GM21423 (cell line): Measurements from ENCODE around the gene FIGNL1.

ENCODE experiments used
- ATAC-seq: cut with Tn5 transposase; IDR thresholded peaks from one replicate; pipeline ENCODE4 v1.9.1; 2021; ENCODE audit warnings: mild to moderate bottlenecking, moderate library complexity; ENCODE audit not compliant: unreplicated experiment

The FIGNL1 gene, protein sequence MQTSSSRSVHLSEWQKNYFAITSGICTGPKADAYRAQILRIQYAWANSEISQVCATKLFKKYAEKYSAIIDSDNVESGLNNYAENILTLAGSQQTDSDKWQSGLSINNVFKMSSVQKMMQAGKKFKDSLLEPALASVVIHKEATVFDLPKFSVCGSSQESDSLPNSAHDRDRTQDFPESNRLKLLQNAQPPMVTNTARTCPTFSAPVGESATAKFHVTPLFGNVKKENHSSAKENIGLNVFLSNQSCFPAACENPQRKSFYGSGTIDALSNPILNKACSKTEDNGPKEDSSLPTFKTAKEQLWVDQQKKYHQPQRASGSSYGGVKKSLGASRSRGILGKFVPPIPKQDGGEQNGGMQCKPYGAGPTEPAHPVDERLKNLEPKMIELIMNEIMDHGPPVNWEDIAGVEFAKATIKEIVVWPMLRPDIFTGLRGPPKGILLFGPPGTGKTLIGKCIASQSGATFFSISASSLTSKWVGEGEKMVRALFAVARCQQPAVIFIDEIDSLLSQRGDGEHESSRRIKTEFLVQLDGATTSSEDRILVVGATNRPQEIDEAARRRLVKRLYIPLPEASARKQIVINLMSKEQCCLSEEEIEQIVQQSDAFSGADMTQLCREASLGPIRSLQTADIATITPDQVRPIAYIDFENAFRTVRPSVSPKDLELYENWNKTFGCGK

DNA sequence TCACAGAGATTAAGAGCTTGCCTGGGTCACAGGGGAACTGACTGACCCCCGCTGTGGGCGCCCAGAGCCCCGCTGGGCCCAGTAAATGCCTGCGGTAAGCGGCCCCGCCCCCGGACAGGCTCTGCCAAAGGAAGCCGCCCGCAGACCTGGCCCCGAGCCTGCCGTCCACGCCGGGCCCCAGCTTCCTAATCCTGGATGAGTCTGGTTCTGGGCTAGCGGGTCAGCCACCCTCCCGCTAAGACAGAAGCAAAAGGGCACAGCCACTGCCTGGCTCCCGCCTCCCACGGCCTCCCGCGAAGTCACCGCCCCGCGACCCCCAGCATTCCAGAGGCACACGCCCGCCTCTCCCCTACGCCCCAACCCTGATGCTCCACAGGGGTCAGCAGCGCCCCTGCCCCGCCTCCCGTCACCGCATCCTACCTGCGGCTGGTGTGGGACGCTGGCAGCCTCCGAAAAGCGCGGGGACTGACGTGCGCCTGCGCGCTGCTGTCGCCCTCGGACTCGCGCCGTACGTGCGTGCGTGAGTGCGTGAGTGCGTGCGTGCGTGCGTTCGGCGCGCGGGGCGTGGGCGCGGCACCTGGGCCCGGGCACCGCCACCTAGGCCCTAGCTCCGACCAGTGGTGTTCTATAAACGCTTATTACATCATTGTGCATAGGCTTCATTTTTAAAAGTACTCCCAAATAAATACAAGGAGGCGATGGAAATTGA lies at the start of gene FIGNL1:
TSS of gene FIGNL1 (minus strand) at position 470 of the 709 bp plus-strand sequence. CDS start 3,063 bp downstream, outside the sequence.
- ATAC-seq = peak; percentile 81

DNA sequence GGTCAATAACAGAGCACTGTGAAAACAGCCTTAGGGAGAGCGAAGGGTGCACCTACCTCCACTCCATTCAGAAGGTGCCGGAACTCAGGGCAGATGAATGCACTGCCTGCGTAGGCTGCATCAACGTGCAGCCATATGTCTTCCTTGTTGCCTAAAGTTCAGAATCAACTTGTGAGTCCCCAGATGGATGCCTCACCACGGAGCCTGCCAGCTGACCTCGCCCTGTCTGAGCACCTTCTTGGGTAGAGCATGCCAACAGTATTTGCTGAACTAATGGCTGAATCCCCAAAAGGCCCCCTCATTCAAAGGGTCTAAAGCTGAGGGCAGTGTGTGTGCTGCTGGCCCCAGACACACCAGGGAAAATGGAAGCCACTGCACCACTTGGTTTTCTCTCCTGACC lies 48.9 kb upstream of the FIGNL1 start:
- no peak for ATAC-seq

DNA sequence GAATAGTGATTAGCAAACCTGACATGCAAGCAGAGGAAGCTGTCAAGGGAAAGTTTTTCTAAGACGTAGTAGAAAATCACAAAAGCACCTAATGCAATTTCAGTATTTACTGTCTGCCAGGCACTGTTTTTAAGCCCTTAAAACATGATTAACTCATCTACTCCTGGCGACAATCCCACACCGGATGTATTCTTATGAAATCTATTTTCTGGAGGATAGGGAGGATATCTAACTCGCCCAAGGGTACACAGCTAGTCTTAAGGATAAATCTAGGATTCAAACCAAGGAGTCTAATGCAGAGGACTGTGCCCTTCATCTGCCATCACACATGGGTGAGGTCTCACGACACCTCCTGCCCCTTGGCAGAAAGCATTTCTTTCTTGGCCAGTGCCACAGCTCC lies 47.8 kb upstream of the FIGNL1 start:
- ATAC-seq = no peak

GRCh38 chr7:50497068-50497642 lies 47.0 kb upstream of the FIGNL1 start:
- no peak for ATAC-seq

GRCh38 chr7:50496569-50496968 lies 46.4 kb upstream of the FIGNL1 start:
- no peak for ATAC-seq

DNA sequence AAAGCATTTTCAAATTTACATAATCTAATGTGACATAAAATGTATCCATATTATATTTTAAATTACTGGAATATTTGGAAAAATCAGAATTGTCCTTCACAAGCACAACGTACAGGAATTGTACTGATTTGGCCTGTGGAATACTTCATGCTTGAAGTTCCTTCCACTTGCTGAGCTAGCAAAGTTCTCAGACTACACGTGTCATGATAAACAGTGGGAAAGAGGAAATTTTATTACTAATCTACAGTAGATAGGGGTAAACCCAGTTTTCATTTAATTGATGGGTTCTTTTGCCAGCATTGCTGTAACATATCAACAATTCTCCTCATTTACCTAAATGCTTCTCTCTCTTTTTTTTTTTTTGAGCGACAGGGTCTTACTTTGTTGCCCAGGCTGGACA lies 45.6 kb upstream of the FIGNL1 start:
- ATAC-seq = no peak

- no peak for ATAC-seq
Measured at GRCh38 chr7:50492770-50493519, 42.8 kb upstream of the FIGNL1 start.

- ATAC-seq = no peak
Measured at GRCh38 chr7:50491943-50492342, 41.8 kb upstream of the FIGNL1 start.

DNA sequence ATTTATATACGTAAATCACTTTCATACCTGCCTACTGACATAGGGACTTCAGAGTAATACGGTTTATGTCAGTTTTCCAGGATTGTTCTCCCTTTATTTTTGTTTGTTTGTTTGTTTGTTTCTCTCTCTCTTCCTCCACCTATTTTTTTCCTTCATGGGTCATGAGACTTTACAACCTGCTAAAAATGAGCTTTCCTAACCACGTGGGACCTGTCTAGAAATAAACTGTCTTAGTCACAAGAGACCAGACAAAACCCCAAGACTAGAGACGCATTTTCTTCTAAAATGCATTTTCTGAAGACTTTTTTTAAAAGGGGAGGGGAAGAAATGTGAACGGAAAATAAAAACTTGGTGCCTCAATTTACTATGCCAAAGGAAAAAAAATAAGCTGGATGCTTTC lies 41.1 kb upstream of the FIGNL1 start:
- ATAC-seq = no peak

- ATAC-seq = no peak
Measured at GRCh38 chr7:50488379-50488778, 38.2 kb upstream of the FIGNL1 start.

DNA sequence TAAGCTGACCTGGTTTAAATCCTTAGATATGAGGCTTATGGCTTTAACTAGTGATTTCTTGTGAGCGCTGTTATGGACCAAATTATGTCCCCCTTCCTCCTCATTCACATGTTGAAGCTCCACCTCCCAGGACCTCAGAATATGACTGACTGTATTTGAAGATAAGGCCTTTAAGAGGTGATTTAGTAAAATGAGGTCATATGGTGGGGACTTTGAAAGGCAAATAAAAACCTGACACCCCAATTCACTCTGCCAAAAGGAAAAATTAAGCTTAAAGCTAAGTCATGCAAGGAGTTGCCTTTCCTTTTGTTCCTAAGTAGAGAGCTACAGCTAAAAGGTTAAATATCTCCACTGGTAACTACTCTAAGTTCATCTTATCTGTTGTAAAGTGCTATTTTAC lies 36.4 kb upstream of the FIGNL1 start:
- ATAC-seq = no peak

GRCh38 chr7:50481867-50482266 lies 31.7 kb upstream of the FIGNL1 start:
- no peak for ATAC-seq

DNA sequence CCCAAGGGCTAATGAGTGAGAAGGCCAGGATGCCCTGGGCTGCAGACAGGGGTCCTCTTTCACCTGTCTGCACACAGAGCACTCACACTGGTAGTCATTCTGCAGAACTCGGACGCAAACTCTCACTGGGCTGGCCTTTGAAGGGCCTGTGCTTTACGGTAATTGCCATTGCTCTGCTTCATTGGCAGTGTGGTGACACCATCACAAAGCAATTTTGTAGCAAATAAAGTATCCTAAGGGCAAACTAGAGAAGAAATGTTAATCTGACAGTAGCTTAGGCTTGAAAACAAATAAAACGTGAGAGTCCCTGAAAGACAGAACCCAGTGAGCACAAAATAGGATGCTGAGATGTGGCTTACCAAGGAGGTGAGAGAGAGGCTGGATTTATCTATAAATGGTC lies 30.6 kb upstream of the FIGNL1 start:
- ATAC-seq = no peak

- ATAC-seq = no peak
Measured at GRCh38 chr7:50479743-50480517, 29.8 kb upstream of the FIGNL1 start.

DNA sequence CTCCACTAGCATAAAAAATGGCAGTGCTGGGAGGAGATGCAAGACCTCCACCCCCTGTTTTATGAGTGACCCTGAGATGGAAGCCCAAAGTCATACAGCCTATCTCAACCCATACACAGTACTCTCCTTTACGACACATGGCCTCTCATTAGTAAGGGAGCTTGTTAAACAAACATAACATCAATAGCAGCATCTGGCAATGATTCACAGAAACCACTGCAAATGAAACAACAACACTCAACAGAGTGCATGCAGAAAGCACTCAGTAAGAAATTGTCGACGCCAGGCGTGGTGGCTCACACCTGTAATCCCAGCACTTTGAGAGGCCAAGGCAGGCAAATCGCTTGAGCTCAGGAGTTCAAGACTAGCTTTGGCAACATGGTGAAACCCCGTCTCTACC lies 27.5 kb upstream of the FIGNL1 start:
- ATAC-seq = no peak

DNA sequence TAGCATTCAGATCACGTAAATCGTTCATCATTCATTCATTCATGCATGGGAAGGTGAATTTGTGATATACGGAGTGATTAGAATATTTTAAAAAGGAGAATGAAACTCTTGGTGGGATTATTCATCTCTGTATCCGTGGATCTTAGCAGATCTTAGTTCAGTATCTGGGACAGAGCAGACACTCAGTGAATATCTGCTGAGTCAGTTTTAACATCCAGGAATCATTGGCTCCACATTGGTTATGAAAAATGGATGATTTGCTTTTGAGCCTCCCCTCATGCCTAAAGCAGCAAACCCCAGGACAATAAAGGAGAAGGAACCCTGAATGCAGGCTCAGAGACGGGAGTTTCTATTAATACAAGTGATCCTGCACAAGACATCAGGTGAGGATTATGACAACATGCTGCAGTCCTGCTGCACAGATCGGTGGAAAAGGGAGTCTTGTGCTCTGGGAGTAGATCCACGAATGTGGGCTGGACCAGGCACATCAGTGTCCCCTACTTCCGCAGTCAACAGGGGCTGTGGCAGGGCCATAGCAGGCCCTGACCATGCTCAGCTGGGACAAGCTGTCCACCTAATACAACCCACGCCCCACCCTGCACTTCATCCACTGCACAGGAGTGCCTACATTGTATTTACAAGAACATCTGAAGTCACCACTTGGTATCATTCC lies 26.9 kb upstream of the FIGNL1 start:
- ATAC-seq = no peak

GRCh38 chr7:50475340-50475739 lies 25.2 kb upstream of the FIGNL1 start:
- peak; percentile 50 for ATAC-seq

DNA sequence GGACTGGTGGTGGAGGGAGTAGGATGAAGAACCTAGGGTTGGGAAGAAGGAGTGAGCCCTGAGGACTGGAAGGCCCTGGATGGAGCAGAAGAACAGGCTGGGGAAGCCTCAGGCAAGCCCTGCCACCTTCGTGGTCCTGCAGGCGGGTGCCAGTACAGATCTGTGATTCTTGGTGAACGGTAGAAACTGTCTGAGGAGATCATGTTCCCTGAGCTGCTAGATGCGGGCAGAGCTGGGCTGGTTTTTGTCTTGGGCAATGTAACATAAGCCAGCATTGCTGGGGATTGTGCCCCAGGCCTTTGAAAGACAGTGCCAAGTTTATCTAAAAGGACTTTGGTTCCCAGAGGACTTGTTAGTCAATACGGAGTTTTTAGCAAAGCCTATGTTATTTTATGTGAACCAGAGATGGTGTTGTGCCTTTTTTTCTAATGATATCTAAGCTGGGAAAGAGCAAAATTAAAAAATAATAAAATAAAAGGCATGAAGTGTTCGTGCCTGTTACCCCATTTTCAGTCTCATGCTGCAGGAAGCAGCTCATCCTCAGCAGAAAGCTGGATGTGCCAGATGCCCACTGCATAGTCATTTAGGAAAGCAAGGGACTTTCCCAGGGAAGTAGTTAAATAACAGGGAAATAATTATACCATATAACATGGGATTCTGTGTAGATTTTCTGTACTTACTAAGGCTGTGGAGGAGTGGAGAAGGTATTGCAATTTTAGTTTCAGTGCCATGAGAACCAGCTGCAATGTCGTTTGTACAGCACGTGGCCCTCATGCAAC lies 24.4 kb upstream of the FIGNL1 start:
- ATAC-seq = no peak

GRCh38 chr7:50473531-50473930 lies 23.4 kb upstream of the FIGNL1 start:
- no peak for ATAC-seq
